OCI-LY1 (cell line): ENCODE data around the gene TMEM92.

ENCODE experiments used
- H2AFZ ChIP-seq: fragments of 200-600 bp; sonication (generic), shearing (Covaris generic); 2 replicates; pipeline ENCODE4 v1.6.0; 2014; ENCODE audit warnings: antibody characterized with exemption, mild to moderate bottlenecking, low read length
- H3F3A ChIP-seq: fragments of 200-600 bp; sonication (generic), shearing (Covaris generic); 2 replicates; pipeline ENCODE4 v1.6.0; 2014; ENCODE audit warnings: mild to moderate bottlenecking, antibody characterized with exemption, low read length, moderate library complexity; ENCODE audit not compliant: insufficient read depth
- H3K27ac ChIP-seq: fragments of 200-600 bp; sonication (generic); 2 replicates; pipeline ENCODE4 v1.5.1; 2014; ENCODE audit warnings: low read length, mixed run types, mild to moderate bottlenecking, low read depth; ENCODE audit not compliant: poor library complexity, severe bottlenecking
- H3K27me3 ChIP-seq: fragments of 200-600 bp; sonication (generic); 2 replicates; pipeline ENCODE4 v1.6.0; 2014; ENCODE audit warnings: antibody characterized with exemption, mild to moderate bottlenecking, low read length, moderate library complexity; ENCODE audit not compliant: insufficient read depth
- H3K36me3 ChIP-seq: fragments of 200-600 bp; sonication (generic); 2 replicates; pipeline ENCODE4 v1.6.1; 2014; ENCODE audit warnings: mild to moderate bottlenecking, antibody characterized with exemption, low read length, moderate library complexity, mixed read lengths; ENCODE audit not compliant: insufficient read depth
- H3K4me1 ChIP-seq: fragments of 200-600 bp; sonication (generic); 2 replicates; pipeline ENCODE4 v1.5.1; 2014; ENCODE audit warnings: mild to moderate bottlenecking, low read length, moderate library complexity; ENCODE audit not compliant: insufficient read depth, severe bottlenecking
- H3K4me2 ChIP-seq: fragments of 200-600 bp; sonication (generic), shearing (Covaris generic); 2 replicates; pipeline ENCODE4 v1.6.1; 2014; ENCODE audit warnings: low read length
- H3K4me3 ChIP-seq: fragments of 200-600 bp; sonication (generic); 2 replicates; pipeline ENCODE4 v1.5.1; 2014; ENCODE audit warnings: low read length, low read depth, mild to moderate bottlenecking, mixed read lengths; ENCODE audit not compliant: poor library complexity, severe bottlenecking
- H3K79me2 ChIP-seq: fragments of 200-600 bp; shearing (Covaris generic); 2 replicates; pipeline ENCODE4 v1.6.1; 2016; ENCODE audit warnings: mixed run types, low read length, mixed read lengths; ENCODE audit not compliant: insufficient read depth
- H3K9ac ChIP-seq: fragments of 200-600 bp; sonication (generic), shearing (Covaris generic); 2 replicates; pipeline ENCODE4 v1.6.1; 2014; ENCODE audit warnings: mild to moderate bottlenecking, low read length, mixed read lengths
- H3K9me2 ChIP-seq: fragments of 200-600 bp; sonication (generic), shearing (Covaris generic); 2 replicates; pipeline ENCODE4 v1.6.1; 2014; ENCODE audit warnings: low read depth, mild to moderate bottlenecking, low read length, mixed read lengths
- H3K9me3 ChIP-seq: fragments of 200-600 bp; shearing (Covaris generic); 2 replicates; pipeline ENCODE4 v1.6.1; 2014; ENCODE audit warnings: low read length, mixed read lengths
- H4K20me1 ChIP-seq: fragments of 200-600 bp; sonication (generic), shearing (Covaris generic); 2 replicates; pipeline ENCODE4 v1.6.0; 2016; ENCODE audit warnings: mild to moderate bottlenecking, low read length; ENCODE audit not compliant: insufficient read depth
- EZH2 ChIP-seq: fragments of 200-600 bp; sonication (generic), shearing (Covaris generic); IDR thresholded peaks from 2 replicates; pipeline ENCODE4 v1.8.0; 2017; ENCODE audit warnings: borderline replicate concordance, mixed run types, mild to moderate bottlenecking, antibody characterized with exemption, low read length, moderate library complexity, mixed read lengths
- TF ChIP-seq, protein P1 (sequence below): fragments of 200-600 bp; sonication (generic), shearing (Covaris generic); IDR thresholded peaks from 2 replicates; pipeline ENCODE4 v1.5.1; 2017; ENCODE audit warnings: mild to moderate bottlenecking, antibody characterized with exemption, low read length, moderate library complexity, mixed read lengths

The TMEM92 gene

DNA sequence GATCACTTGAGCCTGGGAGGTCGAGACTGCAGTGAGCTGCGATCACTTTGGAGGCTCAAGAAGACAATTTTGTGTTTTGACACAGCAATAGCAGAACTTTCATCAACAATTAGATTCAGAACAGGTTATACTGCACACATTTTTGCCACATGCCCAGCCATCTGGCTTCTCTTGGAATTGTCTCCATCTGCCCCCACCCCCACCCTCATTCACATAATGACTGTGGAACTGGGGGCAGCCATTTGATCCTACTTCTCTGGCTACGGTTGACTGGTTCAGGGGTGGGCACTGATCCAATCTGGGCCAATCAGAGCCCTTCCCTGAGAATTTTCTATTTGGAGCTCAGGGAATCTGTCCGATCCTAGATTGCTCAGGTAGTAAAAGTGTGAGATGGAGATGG, 14.0 kb downstream of the TMEM92 start:
- Histone ChIP-seq H3K9ac (no peak overlapping the region), H3F3A (no peaks in the 10 kb centered on the region), H3K4me1 (no peaks in the 10 kb centered on the region), H3K9me2 (no peaks in the 10 kb centered on the region), H2AFZ (no peak overlapping the region), H3K9me3 (no peaks in the 10 kb centered on the region), H3K79me2 (no peaks in the 10 kb centered on the region), H3K36me3 (no peaks in the 10 kb centered on the region), H3K27me3 (0 out of 2 replicates have a peak, but pooled peaks cover 11% of the 10 kb centered on the region), H4K20me1 (no peaks in the 10 kb centered on the region), H3K4me2 (no peak overlapping the region), H3K4me3 (no peak overlapping the region), H3K27ac (no peak overlapping the region)
- TF ChIP-seq, protein P1, sequence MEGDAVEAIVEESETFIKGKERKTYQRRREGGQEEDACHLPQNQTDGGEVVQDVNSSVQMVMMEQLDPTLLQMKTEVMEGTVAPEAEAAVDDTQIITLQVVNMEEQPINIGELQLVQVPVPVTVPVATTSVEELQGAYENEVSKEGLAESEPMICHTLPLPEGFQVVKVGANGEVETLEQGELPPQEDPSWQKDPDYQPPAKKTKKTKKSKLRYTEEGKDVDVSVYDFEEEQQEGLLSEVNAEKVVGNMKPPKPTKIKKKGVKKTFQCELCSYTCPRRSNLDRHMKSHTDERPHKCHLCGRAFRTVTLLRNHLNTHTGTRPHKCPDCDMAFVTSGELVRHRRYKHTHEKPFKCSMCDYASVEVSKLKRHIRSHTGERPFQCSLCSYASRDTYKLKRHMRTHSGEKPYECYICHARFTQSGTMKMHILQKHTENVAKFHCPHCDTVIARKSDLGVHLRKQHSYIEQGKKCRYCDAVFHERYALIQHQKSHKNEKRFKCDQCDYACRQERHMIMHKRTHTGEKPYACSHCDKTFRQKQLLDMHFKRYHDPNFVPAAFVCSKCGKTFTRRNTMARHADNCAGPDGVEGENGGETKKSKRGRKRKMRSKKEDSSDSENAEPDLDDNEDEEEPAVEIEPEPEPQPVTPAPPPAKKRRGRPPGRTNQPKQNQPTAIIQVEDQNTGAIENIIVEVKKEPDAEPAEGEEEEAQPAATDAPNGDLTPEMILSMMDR = no peak
- TF ChIP-seq EZH2 = no peak

DNA sequence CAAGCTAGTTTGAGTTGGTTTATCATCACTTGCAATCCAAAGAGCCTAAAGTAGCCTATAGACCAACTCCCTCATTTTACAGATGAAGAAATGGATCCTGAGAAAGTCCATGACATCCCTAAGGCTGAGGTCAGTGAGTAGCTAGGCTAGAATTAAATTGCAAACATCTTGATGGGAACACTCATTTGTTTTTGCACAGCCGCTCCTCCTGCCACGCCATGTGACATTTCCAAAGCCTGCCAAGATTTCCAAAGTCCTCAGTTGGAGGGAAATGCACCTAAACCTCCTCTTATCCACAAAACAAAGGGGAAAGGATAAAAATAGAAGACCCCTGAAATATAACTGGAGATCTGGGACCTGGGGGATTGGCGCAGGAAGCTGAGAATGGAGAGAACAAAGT, 15.0 kb downstream of the TMEM92 start:
- no peaks in the 10 kb centered on the region for H3F3A ChIP-seq
- H3K27me3 ChIP-seq = 0 out of 2 replicates have a peak, but pooled peaks cover 6% of the 10 kb centered on the region
- H3K9me3 ChIP-seq = no peaks in the 10 kb centered on the region
- H3K79me2 ChIP-seq = no peaks in the 10 kb centered on the region
- no peak overlapping the region for H3K4me2 ChIP-seq
- no peaks in the 10 kb centered on the region for H3K36me3 ChIP-seq
- no peaks in the 10 kb centered on the region for H4K20me1 ChIP-seq
- TF ChIP-seq, protein P1 = no peak
- no peak for TF ChIP-seq EZH2
- no peak overlapping the region for H3K9ac ChIP-seq
- H3K4me3 ChIP-seq = no peak overlapping the region
- H3K4me1 ChIP-seq = no peaks in the 10 kb centered on the region
- no peak overlapping the region for H2AFZ ChIP-seq
- no peaks in the 10 kb centered on the region for H3K9me2 ChIP-seq
- H3K27ac ChIP-seq = no peak overlapping the region

DNA sequence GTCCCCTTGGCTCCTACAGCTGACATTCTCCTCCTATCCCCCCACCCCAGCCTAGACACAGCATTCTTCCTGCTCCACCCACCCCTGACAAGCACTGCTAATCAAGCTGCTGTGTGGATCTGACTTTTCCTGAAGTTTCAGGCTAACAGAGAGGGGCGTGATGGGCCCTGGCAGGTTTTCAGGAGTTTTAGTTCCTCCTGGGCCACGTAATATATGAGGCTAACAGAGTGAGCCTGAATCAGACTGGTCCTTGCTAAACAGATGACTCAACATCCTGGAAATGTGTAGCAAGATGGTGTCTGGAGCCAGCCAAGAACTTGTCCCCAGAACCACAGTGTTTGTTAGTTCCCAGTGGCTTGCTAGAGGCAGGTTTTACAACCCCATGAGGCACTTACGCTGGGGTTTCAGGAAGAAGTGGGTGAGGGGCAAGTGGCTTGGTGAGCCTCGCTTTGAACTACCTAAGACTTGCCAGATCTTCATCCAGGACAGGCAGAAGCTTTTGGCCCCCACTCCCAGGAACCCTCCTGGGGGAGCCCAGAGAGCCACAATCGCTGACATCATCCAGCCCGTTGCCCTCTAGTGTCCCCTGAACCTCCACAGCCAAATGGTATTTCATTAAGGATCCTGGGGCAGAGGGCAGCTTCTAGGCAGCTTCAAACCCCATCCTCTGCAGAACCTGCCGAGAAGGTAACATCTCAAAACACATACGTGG, 15.9 kb downstream of the TMEM92 start:
- Histone ChIP-seq H3K4me3 (no peak overlapping the region), H3K79me2 (no peaks in the 10 kb centered on the region), H3F3A (no peaks in the 10 kb centered on the region), H3K9ac (no peak overlapping the region), H2AFZ (no peak overlapping the region), H4K20me1 (no peaks in the 10 kb centered on the region), H3K4me2 (no peak overlapping the region), H3K27me3 (0 out of 2 replicates have a peak, but pooled peaks cover 6% of the 10 kb centered on the region), H3K9me3 (no peaks in the 10 kb centered on the region), H3K9me2 (no peaks in the 10 kb centered on the region), H3K27ac (no peak overlapping the region), H3K4me1 (no peaks in the 10 kb centered on the region), H3K36me3 (no peaks in the 10 kb centered on the region)
- TF ChIP-seq, protein P1 = no peak
- no peak for TF ChIP-seq EZH2
